ENCODE results near the gene INO80. TPM values are rescaled to one million over a fixed set of nuclear protein-coding genes. Genes with fewer than 3 reads are reported as not detected.

Gene INO80
- total RNA-seq, 1 experiment from 2014 or later = 38.4 TPM

DNA sequence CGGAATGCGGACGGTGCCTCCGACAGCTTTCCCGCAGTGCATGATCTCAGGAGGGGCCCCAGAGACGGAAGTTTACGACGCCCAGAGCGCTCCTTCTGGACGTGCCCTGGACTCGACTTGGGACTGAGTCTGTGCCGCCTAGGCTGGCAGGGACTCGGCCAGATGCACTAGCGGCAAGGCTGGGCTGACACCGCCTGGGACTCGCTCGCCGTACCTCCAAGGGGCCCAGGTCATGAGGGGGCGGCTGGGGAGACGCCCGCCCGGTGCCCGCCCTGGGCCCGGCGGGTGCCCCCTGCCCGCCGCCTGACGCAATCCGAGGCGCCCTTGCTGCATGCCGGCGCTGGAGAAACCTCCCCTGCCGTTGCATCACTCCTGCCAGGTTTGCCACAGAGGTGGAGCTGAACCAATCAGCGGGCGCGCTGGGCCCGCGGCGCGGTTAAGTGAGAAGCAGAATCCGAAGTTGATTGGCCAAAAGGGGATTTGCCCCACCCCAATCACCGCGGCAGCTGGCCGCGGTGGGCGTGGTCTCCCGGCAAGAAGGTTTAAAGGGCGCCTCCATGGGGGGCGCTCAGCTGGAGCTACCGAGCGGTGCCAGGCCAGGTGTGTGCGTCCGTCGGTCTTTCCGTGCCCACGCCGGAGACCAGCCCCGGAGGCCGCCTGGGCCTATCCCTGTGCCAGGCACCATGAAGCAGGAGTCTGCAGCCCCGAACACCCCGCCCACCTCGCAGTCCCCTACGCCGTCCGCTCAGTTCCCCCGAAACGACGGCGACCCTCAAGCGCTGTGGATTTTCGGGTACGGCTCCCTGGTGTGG, 163.0 kb downstream of the INO80 start, which contains the start of gene CHAC1:
Gene CHAC1 (plus strand): TSS at position 571 of the 812 bp plus-strand sequence. CDS start 113 bp downstream, at position 684.
- Histone ChIP-seq H3F3A (ENCODE audit: low read length, unreplicated experiment) (no peaks in the 10 kb centered on the region), H3K4me3 (ENCODE audit: low read length) (peak within 1 kb of the TSS; percentile 79), H3K27ac (ENCODE audit: low read length) (peak within 1 kb of the TSS; percentile 35), H3K9ac (ENCODE audit: low read length) (peak within 1 kb of the TSS; percentile 74), H3K9me3 (ENCODE audit: low read length) (no peaks in the 10 kb centered on the region), H3K79me2 (ENCODE audit: low read length) (no peaks in the 10 kb centered on the region), H3K9me2 (replicated peaks; ENCODE audit: low read length) (no peaks in the 10 kb centered on the region), H4K20me1 (ENCODE audit: low read length) (no peaks in the 10 kb centered on the region), H2AFZ (ENCODE audit: low read length) (peak within 1 kb of the TSS; percentile 89), H3K4me2 (ENCODE audit: low read length) (peak within 1 kb of the TSS; percentile 95), H3K27me3 (ENCODE audit: low read length) (no peaks in the 10 kb centered on the region), H3K4me1 (ENCODE audit: insufficient read depth, low read length) (peaks cover 16% of the 10 kb centered on the region), H3K36me3 (ENCODE audit: low read depth, low read length) (no peaks in the 10 kb centered on the region)
- CTCF ChIA-PET = interaction anchor here (0.7 to 1.3 kb wide), 2 partner anchors 12 to 72 kb away, joined by 3 to 10 read pairs; no protein-coding TSS in a partner anchor
- peak; percentile 97 for DNase-seq
- TF ChIP-seq EZH2phosphoT487 (IDR thresholded peaks at IDR 0.05; ENCODE audit: borderline replicate concordance, low read length) (no peak), EZH2 (IDR thresholded peaks at IDR 0.05; ENCODE audit: low read length, unreplicated experiment) (no peak), CTCF (conservative IDR thresholded peaks at IDR 0.05; ENCODE audit: low read depth, low read length) (no peak)
- no TSS peak for BruUV-seq (replicated peaks)
- intact Hi-C loops (cut with micrococcal nuclease) = loop anchor here (1.0 to 5.0 kb wide), 2 partner anchors 44 to 47 kb away; no protein-coding TSS in a partner anchor
- POLR2A ChIA-PET (ENCODE audit: unreplicated experiment) = interaction anchor here (0.5 to 0.9 kb wide), 6 partner anchors 12 to 1800 kb away, joined by 3 to 21 read pairs (median 6); no protein-coding TSS in a partner anchor
- ATAC-seq = peak; percentile 91

GRCh38 chr15:40952301-40952900, 163.7 kb downstream of the INO80 start:
- POLR2A ChIA-PET (ENCODE audit: unreplicated experiment) = interaction anchor here (0.6 to 0.7 kb wide), 3 partner anchors 23 to 1799 kb away, joined by 3 to 21 read pairs (median 9); no protein-coding TSS in a partner anchor
- intact Hi-C loops (cut with micrococcal nuclease) = loop anchor here (5.0 kb wide), 1 partner anchor 45 kb away; no protein-coding TSS in a partner anchor
- H3K9me2 ChIP-seq (replicated peaks; ENCODE audit: low read length) = no peaks in the 10 kb centered on the region
- no peaks in the 10 kb centered on the region for H3K27me3 ChIP-seq (ENCODE audit: low read length)
- no peaks in the 10 kb centered on the region for H3K9me3 ChIP-seq (ENCODE audit: low read length)
- H3K4me2 ChIP-seq (ENCODE audit: low read length) = peak overlapping the region; percentile 95
- H3K79me2 ChIP-seq (ENCODE audit: low read length) = no peaks in the 10 kb centered on the region
- CTCF ChIA-PET = interaction anchor here (0.7 to 1.3 kb wide), 4 partner anchors 9 to 73 kb away, joined by 3 to 10 read pairs (median 6); no protein-coding TSS in a partner anchor
- no peaks in the 10 kb centered on the region for H3K36me3 ChIP-seq (ENCODE audit: low read depth, low read length)
- no peak for TF ChIP-seq EZH2 (IDR thresholded peaks at IDR 0.05; ENCODE audit: low read length, unreplicated experiment)
- TF ChIP-seq EZH2phosphoT487 (IDR thresholded peaks at IDR 0.05; ENCODE audit: borderline replicate concordance, low read length) = no peak
- TF ChIP-seq CTCF (conservative IDR thresholded peaks at IDR 0.05; ENCODE audit: low read depth, low read length) = no peak
- DNase-seq = no peak
- H3F3A ChIP-seq (ENCODE audit: low read length, unreplicated experiment) = no peaks in the 10 kb centered on the region
- ATAC-seq = no peak
- BruUV-seq (replicated peaks) = TSS peak; percentile 82
- H3K4me1 ChIP-seq (ENCODE audit: insufficient read depth, low read length) = peaks cover 16% of the 10 kb centered on the region
- no peaks in the 10 kb centered on the region for H4K20me1 ChIP-seq (ENCODE audit: low read length)
- peak overlapping the region; percentile 74 for H3K9ac ChIP-seq (ENCODE audit: low read length)
- H3K4me3 ChIP-seq (ENCODE audit: low read length) = peak overlapping the region; percentile 79
- peak overlapping the region; percentile 89 for H2AFZ ChIP-seq (ENCODE audit: low read length)
- H3K27ac ChIP-seq (ENCODE audit: low read length) = peak overlapping the region; percentile 35
